Tibial artery (tissue), 4 donors: ENCODE results near the gene MIEF1.

Experiments used
- DNase-seq, 2 donors: peaks; one replicate each; pipeline ENCODE4 v3.0.0-alpha.2; 2019
- H3K27ac ChIP-seq, 2 donors: fragments of 200-600 bp; sonication (generic) in 1 of 2; 1 replicate in 1 of 2; 2 replicates in 1 of 2; pipeline ENCODE4 v1.5.1; 2018 to 2019; ENCODE audit warnings: mild to moderate bottlenecking in 1 of 2
- H3K27me3 ChIP-seq, 2 donors: fragments of 200-600 bp; sonication (generic) in 1 of 2; one replicate each; pipeline versions ENCODE4 v1.5.1 to v1.6.0; 2016 to 2019
- H3K36me3 ChIP-seq, 3 donors: fragments of 200-600 bp; sonication (generic) in 2 of 3; one replicate each; pipeline ENCODE4 v1.5.1; 2016 to 2019; ENCODE audit warnings: mild to moderate bottlenecking in 2 of 3
- H3K4me1 ChIP-seq, 4 donors: fragments of 200-600 bp; sonication (generic) in 2 of 4; 1 replicate in 3 of 4; 2 replicates in 1 of 4; pipeline ENCODE4 v1.5.1; 2016 to 2019
- H3K4me3 ChIP-seq, 2 donors: fragments of 200-600 bp; sonication (generic) in 1 of 2; 1 replicate in 1 of 2; 2 replicates in 1 of 2; pipeline ENCODE4 v1.5.1; 2018 to 2019; ENCODE audit warnings: mild to moderate bottlenecking in 2 of 2
- H3K9me3 ChIP-seq, 3 donors: fragments of 200-600 bp; sonication (generic) in 1 of 3; one replicate each; pipeline ENCODE4 v1.5.1; 2016 to 2019
- intact Hi-C: fragments of 100-400 bp; cut with DNase I; formaldehyde crosslinking; loops from one replicate; pipeline ENCODE4 v1.15.0; 2023; ENCODE audit warnings: low total_unique reads
- TF ChIP-seq, protein P1 (sequence below), 2 experiments: fragments of 200-600 bp in 1 of 2; fragments of 450-650 bp in 1 of 2; IDR thresholded peaks; one replicate each; pipeline ENCODE4 v1.5.1; 2017 to 2019; ENCODE audit warnings: antibody characterized with exemption in 2 of 2, mild to moderate bottlenecking in 1 of 2, moderate library complexity in 1 of 2

MIEF1 gene

DNA sequence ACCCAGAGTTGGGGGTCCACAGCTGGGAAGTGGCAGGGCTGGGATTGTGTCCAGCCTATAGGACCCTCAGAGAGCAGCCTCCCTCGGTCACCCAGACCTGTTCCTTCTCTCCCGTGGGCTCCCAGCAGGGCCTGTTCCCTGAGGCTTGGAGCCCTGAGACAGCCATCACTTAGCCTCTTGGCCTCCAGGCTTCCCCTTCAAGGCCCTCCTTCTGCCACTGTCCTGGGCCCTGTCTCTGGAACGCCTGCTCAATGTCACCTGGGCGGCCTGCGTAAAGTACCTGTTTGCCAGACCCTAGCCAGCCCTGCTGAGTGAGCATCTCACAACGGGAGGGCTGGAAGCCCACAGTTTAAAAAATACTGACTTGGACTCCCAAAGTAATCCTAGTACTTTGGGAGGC, 38.8 kb upstream of the MIEF1 start:
- intact Hi-C loops, result no loop called here
- Histone ChIP-seq H3K36me3 (no peaks in the 10 kb centered on the region), H3K9me3 (no peaks in the 10 kb centered on the region), H3K27ac (no peak overlapping the region), H3K4me1 (peaks cover 0 to 3% (median under 1%) of the 10 kb centered on the region in 4 donors), H3K27me3 (peaks cover 0 to 20% of the 10 kb centered on the region in 2 donors), H3K4me3 (no peak overlapping the region)
- DNase-seq, result no peak
- TF ChIP-seq, protein P1, sequence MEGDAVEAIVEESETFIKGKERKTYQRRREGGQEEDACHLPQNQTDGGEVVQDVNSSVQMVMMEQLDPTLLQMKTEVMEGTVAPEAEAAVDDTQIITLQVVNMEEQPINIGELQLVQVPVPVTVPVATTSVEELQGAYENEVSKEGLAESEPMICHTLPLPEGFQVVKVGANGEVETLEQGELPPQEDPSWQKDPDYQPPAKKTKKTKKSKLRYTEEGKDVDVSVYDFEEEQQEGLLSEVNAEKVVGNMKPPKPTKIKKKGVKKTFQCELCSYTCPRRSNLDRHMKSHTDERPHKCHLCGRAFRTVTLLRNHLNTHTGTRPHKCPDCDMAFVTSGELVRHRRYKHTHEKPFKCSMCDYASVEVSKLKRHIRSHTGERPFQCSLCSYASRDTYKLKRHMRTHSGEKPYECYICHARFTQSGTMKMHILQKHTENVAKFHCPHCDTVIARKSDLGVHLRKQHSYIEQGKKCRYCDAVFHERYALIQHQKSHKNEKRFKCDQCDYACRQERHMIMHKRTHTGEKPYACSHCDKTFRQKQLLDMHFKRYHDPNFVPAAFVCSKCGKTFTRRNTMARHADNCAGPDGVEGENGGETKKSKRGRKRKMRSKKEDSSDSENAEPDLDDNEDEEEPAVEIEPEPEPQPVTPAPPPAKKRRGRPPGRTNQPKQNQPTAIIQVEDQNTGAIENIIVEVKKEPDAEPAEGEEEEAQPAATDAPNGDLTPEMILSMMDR (IDR thresholded peaks at IDR 0.05), result no peak

DNA sequence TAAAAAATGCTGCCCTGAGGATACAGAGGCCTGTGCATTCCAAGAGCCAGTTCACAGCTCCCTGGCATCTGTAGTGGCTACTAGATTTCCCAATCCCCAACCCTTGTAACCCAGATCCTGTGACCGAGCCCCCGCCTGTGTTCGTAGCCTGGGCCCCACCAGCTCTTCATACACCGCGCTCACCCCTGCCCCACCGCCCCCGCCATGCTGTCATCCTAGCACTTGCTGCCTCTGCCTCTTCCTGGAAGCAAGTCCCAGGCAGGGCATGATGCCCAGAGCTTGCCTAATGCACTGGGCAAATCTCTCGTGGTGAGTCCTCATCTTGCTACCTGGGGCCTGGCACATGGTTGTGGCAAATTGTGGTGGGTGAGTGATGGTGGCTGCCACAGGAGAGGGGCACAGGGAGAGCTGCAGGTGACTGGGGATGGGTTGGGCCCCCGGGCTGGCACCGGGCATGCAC, 38.1 kb upstream of the MIEF1 start:
- H3K4me3 ChIP-seq, result no peak overlapping the region
- H3K27me3 ChIP-seq, result peaks cover 0 to 19% of the 10 kb centered on the region in 2 donors
- no peaks in the 10 kb centered on the region for H3K9me3 ChIP-seq
- TF ChIP-seq, protein P1 (IDR thresholded peaks at IDR 0.05), result no peak
- DNase-seq, result no peak
- no peaks in the 10 kb centered on the region for H3K36me3 ChIP-seq
- no peak overlapping the region for H3K27ac ChIP-seq
- H3K4me1 ChIP-seq, result no peaks in the 10 kb centered on the region
- intact Hi-C loops, result no loop called here

DNA sequence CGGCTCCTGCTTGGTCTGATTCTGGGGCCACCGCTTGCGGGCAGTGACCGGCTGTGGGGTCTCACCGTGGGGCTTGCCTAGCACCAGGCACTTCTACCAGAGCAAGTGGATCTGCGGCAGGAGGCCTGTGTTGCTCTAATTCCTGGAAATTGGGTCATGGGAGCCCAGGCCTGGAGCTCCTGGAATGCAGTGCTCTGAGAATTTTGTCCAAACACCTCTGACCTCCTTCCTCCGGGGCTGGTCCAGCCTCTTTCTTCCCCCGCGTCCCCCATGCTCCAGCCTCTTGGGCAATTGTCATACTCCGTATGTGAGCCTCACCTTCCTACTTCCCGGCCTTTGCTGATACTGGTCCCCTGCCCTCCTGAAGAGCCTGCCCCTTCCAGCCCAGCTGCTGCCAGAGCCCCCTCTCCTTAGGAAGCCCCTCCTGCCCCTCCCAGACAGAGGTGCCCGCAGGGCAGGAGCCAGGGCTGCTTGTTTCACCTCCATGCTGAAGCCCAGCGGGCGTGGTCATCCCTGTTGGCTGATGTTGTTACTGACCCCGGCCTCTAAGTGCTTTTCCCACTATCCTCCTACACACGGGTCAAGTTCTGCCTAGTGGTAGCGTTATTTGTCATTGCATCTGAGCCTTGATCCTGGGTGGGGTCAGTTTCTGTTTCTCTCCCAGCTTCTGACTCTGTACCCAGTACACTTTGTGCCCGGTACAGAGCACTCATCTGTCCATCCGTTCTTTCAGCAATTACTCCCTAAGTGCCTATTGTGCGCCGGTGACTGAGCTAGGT, 35.7 kb upstream of the MIEF1 start:
- no peak overlapping the region for H3K27ac ChIP-seq
- peaks cover 0 to under 1% (median 0%) of the 10 kb centered on the region in 4 donors for H3K4me1 ChIP-seq
- intact Hi-C loops, result no loop called here
- no peak for DNase-seq
- no peaks in the 10 kb centered on the region for H3K9me3 ChIP-seq
- peaks cover 0 to 26% of the 10 kb centered on the region in 2 donors for H3K27me3 ChIP-seq
- H3K4me3 ChIP-seq, result no peak overlapping the region
- H3K36me3 ChIP-seq, result no peaks in the 10 kb centered on the region
- TF ChIP-seq, protein P1 (IDR thresholded peaks at IDR 0.05), result no peak

DNA sequence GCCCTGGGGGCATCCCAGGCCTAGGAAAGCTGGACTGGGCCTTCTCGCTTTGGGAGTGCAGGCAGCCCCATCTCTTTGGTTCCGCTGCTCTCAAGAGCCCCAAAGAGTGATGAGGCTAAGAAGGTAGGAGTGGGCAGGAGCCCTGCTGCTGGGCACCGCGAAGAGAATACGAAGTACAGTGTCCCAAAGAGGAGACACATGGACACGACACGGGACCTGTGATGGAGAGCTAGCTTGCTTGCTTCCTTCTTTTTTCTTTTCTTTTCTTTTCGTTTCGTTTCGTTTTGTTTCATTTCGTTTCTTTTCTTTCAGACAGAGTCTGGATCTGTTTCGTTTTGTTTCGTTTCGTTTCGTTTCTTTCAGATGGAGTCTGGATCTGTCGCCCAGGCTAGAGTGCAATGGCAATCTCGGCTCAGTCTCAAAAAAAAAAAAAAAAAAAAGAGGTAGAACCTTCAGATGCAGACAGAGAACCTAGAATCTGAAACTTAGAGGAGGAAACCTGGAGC, 34.6 kb upstream of the MIEF1 start:
- no peak for DNase-seq
- Histone ChIP-seq H3K27me3 (peaks cover 0 to 33% of the 10 kb centered on the region in 2 donors), H3K4me3 (no peak overlapping the region), H3K36me3 (no peaks in the 10 kb centered on the region), H3K9me3 (no peaks in the 10 kb centered on the region), H3K27ac (no peak overlapping the region), H3K4me1 (peaks cover 0 to 9% (median 3%) of the 10 kb centered on the region in 4 donors)
- TF ChIP-seq, protein P1 (IDR thresholded peaks at IDR 0.05), result no peak
- intact Hi-C loops, result no loop called here

DNA sequence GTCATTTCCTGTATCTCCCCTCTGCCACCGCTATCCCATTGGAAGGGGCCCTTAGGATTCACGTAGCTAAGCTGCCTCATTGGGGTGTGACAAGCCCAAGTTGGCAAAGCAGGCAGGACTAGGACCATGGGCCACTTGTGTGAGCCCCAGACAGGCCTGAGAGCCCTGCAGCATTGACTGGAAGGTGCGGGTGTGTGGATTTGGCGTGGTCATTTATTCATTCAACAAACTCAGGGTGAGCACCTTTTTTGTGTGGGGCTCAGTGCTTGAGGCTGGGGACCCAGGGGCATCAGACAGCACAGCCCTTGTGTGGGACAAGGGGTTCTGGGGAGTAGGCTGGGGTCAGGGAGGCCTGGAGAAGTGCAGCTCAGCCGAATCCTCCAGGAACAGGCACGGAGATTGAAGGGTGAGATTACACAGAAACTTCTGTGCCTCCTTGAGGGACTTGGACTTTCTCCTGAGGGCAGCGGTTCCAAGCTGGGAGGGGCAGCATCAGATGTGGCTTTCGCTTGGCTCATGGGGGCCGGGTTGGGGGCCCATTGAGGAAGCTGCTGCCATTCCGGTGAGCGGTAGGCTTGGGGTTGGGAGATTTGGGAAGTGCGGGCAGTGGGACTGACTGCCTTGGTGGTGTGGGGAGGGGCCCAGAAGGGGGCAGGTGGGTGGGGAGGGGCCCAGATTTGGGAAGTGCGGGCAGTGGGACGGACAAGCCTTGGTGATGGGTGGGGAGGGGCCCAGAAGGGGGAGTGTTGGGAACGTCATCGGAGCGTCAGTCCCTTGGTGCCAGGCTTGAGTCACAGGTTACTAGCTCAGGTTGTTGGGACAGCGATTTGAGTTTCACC, 33.4 kb upstream of the MIEF1 start:
- Histone ChIP-seq H3K36me3 (no peaks in the 10 kb centered on the region), H3K9me3 (no peaks in the 10 kb centered on the region), H3K27ac (no peak overlapping the region), H3K4me1 (peaks cover 0 to 9% (median 3%) of the 10 kb centered on the region in 4 donors), H3K27me3 (peaks cover 0 to 39% of the 10 kb centered on the region in 2 donors), H3K4me3 (no peak overlapping the region)
- intact Hi-C loops, result no loop called here
- TF ChIP-seq, protein P1 (IDR thresholded peaks at IDR 0.05), result no peak
- no peak for DNase-seq
